Measurements from ENCODE around the gene SOX15.
"Not testable (repeated sequence)": the region's sequence is repeated elsewhere in the genome, so short reads cannot be mapped to it uniquely, and the experiment has no call there.

The SOX15 gene

DNA sequence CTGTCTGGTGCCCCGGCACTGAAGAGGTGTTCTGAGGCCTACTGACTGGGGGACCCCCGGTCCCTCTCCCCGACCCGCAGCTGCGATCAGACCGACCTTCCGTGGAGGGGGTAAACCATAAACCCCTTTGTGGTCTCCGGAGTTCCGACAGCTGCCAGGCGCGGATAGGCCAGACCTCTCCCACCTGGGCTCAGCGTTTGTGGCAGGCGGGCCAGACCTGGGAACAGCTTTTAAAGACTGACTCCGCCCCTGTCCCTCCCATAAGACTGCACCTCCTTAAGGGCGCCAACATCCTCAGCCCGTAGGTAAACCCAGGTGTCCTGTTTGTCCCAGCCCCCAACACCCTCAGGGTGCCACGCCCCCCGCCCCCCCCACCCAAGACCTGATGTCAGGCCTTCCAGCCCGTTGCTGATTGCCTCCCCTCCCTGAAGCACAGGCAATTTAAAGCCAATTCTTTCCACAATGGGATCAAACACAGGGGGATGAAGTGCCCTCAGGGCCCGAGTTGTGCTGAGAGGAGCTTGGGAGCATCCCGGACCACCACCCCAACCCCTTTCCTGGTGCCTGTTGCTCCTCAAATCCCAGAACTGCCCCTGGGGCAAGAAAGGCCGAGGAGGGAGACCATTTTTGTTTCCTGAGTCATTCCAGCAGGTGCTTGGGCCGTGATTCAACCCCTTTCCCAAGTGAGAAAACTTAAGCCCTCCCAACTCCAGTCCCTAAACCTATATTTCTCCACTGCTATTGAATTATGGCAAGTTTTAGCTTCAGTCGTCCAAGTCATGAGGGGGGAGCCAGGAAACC is at the start of gene SOX15:
Gene SOX15, minus strand, starts transcription at position 204 of the 801 bp plus-strand sequence. CDS start 418 bp downstream, outside the sequence.
- DNase-seq = no peak

DNA sequence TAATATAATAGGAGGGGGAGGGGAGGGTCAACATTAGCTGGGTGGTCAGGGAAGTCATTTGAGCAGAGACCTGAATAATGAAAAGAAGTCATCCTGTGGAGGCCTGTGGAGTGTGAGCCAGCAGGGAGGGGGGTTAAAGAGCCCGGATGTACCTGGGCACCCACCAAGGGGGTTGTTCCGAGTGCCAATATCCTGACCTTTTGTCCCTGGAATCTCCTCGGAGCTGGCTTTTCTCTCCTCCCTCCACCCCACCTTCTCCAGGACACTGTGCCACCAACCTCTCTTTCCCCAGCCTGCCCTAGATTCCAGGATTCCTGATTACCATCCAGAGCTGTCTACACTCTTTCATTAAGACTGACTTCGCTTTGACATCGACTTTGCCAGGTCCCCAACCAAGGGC is 46.3 kb upstream of the SOX15 start:
- DNase-seq = no peak

DNA sequence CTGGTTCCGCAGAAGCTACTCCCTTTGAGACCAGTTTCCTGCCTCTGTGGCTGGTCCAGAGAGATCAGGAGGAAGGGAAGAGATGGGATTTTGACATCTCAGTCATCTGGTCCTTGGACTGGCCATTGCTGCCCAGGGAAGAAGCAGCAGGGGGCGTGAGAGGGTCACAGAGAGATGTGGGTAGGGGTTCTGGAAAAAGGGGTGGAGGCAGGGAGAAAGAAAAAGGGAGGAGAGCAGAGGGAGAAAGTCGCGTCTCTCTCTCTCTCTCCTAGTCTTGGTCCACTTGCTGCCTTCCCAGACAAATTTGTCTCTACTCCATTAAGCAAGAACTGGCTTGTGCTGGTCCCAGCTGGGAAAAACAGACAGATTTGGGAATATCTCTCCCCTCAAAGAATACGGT is 44.5 kb upstream of the SOX15 start:
- peak; percentile 35 to 41 for DNase-seq

DNA sequence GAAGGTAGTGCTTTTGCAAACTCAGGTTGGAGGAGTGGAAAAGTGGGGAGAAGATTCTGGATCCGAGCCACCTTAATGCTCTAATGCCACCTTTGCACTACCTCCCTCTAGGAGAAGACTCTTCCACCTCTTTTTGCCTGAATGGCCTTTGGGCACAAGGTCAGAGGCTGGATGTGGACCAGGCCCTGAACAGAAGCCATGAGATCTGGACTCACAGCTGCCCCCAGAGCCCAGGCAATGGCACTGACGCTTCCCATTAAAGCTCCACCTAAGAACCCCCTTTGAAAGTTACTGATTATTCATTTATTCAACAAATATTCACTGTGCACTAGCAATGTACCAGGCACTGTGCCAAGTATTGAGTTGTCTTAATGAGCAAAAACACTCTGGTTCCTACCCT is 43.2 kb upstream of the SOX15 start:
- no peak for DNase-seq

DNA sequence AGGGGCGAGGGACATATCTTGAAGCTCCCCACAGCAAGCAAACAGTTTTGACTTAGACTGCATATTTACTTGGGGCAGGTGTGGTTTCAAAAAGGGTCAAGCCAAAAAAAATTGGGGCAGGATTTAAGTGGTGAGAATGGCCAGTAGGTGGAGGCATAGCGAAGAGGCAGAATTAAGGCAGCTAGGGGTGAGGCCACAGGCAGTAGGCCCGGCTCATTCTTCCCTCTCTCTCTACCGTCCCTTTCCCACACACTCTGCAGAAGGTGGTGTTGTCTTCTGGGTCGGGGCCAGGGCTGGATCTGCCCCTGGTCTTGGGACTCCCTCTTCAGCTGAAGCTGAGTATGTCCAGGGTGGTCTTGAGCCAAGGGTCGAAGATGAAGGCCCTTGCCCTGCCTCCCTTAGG is 42.6 kb upstream of the SOX15 start:
- no peak for DNase-seq

DNA sequence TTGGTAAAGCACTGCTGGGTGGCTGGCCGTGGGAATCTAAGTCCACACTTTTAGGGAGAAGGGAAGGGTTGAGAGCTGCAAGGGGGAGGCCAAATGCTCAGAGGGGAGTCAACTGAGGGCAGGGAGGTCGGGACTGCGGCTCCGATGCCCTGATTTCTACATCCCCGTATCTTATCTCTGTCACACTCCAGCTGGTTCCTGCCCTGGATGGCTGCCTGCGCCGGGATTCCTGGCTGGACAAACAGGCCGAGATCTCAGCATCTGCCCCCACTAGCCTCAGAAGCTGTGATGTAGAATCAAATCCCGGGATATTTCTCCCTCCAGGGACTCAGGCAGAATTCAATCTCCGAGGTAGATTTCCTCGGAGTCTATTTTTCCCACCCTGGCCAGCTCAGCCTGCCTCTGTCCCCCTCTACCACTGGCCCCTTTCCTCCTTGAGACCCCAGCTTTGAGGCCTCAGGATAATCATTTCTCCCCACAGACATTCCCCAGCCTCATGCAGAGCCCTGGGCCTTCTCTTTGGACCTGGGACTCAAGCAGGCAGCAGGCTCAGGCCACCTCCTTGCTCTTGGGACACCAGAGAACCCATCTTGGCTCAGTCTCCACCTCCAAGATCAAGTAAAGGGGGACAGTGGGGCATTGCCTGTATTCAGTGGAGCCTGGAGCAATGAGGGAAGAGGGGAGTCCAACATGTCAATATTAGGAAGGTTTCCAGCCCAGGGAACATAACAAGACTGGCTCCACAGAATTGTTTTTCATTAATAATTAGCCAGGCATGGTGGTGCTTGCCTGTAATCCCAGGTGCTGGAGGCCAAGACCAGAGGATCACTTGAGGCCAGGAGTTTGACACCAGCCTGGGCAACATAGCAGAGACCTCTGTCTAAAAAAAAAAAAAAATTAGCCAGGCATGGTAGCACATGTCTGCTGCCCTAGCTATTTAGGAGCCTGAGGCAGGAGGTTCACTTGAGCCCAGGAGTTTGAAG is 41.8 kb upstream of the SOX15 start:
- DNase-seq = no peak

DNA sequence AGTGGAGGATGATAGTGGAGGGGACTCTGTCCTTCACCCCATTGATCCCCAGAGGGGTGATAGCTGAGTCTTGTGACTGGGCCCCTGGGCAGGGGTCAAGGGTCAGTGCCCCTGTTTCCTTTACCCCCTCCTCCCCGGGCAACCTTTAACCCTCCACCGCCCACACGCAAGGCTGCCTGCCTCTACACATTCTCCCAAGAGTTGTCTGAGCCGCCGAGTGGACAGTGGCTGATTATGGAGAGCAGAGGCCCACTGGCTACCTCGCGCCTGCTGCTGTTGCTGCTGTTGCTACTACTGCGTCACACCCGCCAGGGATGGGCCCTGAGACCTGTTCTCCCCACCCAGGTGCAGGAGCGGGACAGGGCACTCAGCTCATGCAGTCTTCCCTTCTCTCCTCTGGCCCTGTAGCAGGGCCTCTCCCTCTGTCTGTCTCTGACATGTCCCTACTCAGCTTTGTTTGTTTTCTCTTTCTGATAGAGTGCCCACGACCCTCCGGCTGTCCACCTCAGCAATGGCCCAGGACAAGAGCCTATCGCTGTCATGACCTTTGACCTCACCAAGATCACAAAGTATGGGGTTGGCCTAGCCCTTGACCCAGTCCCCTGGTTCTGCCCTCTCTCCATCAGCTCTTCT is 40.2 kb upstream of the SOX15 start, which contains the start of gene SHBG:
Gene SHBG, plus strand, starts transcription at position 197 of the 633 bp plus-strand sequence. Its CDS starts 38 bp downstream, at position 235.
- no peak for DNase-seq

DNA sequence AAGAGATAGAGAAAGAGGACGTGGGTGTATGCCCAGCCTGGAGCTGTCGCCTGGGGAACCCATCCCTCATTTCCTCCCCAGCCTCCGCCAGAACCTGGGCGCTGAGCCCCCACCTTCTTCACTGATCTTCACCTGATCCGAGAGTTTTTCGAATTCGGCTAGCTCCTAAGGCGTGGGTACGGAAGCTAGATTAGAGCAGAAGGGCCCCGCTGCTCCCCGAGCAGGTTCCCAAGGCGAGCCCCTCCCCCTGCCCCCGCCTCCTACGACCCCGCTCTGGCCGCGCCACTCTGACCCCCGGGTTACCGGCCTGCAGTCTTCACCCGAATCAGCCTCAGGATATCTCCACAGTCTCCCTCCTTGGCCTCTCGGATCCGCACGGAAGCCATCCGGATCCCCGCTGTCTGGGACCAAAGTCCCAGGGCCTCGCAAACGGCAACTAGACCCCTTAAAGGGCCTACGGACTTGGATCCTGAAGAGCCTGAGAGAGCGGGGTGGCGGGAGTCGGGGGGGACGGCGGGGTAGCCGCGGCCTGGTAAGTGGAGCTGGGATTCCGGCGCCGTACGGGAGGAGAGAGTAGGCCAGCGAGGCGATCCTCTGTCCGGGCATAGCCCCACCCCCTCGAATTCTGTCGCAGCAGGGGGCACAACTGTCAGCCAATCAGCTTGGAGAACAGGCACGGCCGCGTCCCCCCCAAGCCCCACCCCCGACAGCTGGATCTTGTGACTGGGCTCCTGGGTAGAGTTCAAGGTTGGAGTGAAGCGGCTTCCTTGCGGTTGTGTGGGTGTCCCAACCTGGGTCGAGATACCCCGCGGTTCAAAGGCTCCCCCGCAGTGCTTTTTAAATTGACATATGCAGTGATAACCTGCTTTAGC is 37.6 kb upstream of the SOX15 start, which contains the start of gene SAT2:
Gene SAT2, minus strand, starts transcription at position 572 of the 872 bp plus-strand sequence. Its CDS starts 186 bp downstream, at position 386.
- DNase-seq = peak; percentile 56 to 83

DNA sequence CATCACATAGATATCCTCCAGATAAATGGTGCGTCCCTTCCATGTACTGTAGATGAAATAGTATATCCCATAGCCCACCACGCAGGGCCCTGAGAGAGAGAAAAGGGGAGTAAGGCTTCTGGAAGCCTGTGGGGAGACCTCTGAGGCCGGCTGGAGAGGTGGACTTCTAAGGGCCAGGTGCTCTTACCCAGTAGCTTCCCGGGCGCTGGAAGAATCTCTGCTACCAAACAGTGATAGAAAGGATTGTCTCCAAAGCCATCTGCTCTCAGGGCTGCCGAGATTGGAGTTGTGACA is 37.0 kb upstream of the SOX15 start:
- DNase-seq = no peak

DNA sequence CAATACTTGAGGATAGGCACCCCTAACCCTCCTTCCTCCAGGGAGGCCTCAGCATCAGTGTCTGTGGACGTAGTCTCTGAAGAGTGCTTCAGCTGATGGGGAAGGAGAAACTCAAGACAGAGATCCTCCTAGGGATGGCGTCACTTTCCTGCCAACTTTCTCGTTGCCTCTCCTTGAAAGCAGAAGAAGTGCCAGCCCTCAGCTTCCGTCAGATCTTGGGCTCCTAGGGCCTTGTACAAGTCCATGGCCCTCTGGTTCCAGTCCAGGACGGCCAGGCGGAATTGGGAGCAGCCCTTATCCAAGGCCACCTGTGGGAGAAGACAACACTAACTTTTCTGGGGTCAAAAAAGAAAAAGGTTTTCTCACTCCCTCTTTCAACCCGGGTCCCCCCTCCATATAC is 36.4 kb upstream of the SOX15 start:
- no peak for DNase-seq

DNA sequence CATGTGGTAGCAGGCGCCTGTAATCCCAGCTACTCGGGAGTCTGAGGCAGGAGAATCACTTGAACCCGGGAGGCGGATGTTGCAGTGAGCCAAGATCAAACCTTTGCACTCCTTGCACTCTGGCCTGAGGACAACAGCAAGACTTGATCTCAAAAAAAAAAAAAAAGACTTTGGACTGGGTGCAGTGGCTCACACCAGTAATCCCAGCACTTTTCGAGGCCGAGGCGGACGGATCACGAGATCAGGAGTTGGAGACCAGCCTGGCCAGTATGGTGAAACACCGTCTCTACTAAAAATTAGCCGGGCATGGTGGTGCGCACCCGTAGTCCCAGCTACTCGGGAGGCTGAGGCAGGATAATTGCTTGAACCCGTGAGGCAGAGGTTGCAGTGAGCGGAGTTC is 35.9 kb upstream of the SOX15 start:
- DNase-seq = not testable (repeated sequence)

DNA sequence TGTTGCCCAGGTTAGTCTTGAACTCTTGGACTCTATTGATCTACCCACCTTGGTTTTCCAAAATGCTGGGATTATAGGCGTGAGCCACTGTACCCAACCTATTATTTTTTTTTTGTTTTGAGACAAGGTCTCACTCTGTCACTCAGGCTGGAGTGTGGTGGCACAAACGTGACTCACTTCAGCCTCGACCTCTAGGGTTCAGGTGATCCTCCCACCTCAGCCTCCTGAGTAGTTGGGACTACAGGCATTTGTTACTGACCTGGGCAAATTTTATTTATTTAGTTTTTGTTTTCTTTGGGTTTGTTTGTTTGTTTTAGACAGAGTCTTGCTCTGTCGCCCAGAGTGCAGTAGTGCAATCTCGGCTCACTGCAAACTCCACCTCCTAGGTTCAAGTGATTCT is 33.8 kb upstream of the SOX15 start:
- no peak for DNase-seq

DNA sequence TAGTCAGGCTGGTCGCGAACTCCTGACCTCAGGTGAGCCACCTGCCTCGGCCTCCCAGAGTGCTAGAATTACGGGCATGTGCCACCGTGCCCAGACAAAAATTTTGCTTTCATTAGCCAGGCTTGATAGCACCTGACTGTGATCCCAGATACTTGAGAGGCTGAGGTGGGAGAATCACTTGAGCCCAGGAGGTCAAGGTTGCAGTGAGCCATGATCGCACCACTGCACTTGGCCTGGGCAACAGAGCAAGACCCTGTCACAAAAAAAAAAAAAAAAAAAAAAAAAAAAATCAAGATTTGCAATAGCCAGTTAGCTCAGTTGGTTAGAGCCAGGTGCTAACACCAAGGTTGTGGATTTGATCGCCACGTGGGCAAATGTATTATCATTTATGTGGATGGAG is 30.9 kb upstream of the SOX15 start:
- DNase-seq = no peak

DNA sequence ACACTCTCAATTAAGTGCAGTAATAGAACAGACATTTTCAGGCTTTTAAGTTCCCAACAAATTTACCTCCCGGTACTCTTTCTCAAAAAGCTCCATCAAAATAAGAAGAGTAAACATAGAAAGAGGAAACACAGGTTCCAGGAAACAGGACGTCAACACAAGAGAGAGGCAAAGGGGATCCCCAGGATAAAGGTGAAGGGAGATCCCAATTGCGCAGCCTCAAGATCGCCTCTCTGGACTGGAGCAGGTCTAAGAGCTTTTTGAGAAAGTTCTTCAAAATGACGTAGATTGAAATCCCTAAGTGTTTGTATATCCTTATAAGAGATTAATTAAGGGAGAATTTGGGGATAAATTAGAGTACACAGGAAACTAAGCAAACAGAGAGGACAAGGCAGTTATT is 28.7 kb upstream of the SOX15 start:
- DNase-seq = no peak

DNA sequence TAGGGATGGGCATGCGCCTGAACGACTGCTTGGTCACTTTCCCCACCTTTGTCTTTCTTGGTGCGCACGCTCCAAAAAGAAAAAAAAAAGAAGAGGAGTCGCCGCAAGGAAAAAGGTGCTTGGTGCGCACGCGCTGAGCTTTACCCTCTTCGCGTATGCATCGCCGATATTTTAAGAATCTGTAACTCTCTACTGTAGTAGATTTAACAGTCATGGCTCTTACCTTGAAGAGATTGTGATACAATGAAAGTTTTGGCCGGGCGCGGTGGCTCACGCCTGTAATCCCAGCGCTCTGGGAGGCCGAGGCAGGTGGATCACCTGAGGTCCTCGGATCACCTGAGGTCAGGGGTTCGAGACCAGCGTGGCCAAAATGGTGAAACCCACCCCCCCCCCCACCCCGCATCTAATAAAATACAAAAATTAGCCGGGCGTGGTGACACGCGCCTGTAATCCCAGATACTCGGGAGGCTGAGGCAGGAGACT is 25.4 kb upstream of the SOX15 start:
- DNase-seq = no peak

DNA sequence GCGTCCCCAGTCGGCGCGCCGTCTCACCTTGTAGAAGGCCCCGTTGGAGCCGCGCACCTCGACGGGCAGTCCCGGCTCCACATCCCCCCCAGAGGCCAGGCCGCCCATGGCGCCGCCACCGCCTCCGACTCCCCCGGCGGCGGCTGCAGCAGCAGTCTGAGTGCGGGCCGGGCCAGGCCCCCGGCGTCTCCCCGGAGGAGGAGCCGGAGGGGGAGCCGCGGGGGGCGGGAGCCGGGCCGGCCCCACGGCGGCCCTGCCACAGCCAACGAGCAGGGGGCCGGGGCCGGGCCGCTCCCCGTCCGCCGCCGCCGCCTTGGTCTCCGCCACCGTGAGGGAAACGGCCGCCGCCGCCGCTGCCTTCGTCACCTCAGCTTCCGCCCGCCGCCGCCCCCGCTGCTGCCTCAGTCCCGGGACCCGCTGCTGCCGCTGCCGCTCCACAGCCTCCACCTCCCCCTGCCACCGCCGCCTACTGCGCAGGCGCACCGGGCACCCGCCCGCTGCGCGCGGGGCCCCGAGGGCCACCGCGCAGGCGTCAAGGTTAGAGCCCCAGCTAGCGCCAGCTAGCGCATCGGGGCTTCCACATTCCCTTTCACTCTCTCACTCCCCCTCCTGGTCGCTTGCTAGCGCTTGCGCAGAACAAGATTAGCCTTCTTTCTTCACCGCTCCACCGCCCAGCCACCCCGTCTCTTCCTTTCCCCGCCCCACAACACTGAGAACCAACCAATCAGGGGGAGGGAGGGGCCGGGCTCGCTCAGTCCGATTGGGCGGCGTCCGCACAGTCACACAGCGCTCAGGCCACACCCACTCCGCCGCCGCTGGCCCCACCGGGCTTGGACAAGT is 24.8 kb upstream of the SOX15 start, which contains the start of gene FXR2:
Gene FXR2, minus strand, starts transcription at position 473 of the 840 bp plus-strand sequence. Its CDS starts 365 bp downstream, at position 108.
- DNase-seq = peak; percentile 99

DNA sequence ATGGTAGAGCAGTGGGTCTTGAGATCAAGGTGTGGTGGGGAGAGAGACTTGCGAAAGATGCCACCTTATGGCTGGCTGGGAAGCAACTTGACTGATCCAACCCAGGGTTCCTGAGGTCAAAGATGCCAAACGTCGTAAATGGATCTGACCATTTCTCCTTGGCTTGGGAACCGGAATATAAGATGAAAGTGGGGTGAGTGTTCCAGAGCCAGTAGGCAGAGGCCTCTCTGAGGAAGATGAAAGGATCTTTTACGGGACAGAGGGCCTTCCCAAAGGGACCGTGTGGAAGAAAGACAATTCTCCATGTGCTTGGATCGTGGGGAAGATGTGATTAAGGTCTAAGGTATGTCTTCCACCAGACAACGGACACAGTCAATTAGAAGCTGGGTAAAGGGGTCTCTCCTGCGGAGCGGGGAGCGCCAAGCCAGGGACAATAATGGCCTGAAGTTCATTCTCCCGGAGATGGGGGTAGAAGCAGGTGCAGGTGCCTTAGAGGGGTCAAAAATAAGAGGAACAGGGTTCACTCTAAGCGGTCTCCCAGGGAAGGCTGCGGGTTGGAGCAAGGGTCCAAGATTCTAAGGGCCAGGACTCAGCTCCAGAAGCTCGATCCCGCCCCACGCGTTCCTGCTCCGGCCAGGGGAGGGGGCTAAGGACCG is 24.0 kb upstream of the SOX15 start:
- no peak for DNase-seq

DNA sequence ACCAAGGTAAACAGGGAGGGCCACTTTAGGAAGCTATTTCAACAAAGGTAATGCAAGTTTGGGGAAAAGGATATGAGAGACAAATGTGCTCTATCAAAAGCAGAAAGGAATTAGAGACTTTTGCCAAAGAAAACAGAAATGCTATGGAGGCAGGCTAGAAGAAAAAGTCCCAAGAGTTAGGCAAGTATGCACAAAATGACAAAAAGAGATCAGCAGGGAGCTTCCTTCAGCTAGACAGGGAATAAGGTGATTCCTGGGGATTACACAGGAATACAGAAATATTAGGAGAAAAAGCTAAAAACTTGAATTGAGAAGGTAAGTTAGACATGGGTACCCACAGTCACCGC is 22.4 kb upstream of the SOX15 start:
- no peak for DNase-seq

DNA sequence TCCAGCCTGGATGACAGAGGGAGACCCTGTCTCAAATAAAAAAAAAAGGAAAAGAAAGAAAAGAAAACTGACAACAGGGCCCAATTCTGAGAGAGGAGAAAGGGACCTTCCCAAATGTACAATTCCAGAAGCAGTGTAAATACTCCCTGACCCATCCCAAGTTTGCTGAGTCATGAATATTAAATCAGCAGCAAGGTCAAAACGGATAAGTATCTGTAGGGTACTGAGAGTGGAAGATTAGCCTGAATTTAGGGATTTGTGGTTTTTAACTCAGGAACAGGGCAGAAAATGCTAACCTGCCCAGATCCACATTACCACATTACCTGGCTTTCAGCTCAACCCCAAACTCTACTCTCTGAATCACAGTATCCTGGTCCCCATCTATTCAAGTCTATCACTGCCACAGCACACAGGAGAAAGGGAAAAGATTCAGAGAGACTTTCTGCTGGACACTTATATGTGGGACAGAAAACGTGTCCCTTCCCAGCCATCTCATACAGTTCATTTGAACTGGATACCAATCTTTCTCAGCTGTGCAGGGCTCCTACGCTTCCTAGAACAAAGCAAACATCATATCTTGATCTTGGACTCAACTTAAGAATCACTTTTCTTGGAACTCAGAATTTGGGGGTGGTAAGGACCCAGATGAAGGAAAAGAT is 21.9 kb upstream of the SOX15 start:
- DNase-seq = no peak

DNA sequence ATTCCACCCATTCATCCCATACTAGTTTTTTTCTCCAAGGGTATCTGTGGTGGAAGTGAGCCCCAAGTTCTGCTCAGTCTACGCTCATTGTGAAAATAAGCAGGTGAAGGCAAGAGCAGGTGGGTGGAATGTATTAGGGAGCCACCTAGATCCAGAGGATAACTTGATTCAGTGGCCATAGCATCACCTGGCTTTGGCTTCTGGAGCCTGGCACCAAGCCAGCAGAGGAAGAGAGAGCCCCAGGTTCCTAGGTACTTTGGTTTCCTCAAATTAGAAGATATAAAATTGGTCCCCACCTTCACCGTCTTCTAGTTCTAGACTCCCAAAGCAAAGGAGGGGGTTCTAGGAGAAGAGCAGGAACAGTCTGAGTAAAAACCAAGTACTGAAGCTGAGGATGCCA is 20.7 kb upstream of the SOX15 start:
- no peak for DNase-seq
